ENCODE data around the gene QARS1.

Gene QARS1

GRCh38 chr3:49111347-49111746, 6.8 kb upstream of the QARS1 start:
- H3K9ac ChIP-seq (ENCODE audit: low read depth, low read length, poor library complexity): peak overlapping the region; percentile 21
- no peak overlapping the region for H2BK12ac ChIP-seq (ENCODE audit: low read length)
- H2AK5ac ChIP-seq (ENCODE audit: low read depth, low read length): no peak overlapping the region
- WGBS, 2 donors (ENCODE audit: extremely low coverage in 2 of 2, insufficient read length in 2 of 2, insufficient replicate concordance in 1 of 2): no CpG with 5 or more reads among the region's 6 CpGs
- H3K4me2 ChIP-seq (ENCODE audit: insufficient read depth, low read length, poor library complexity, severe bottlenecking): no peak overlapping the region
- no peaks in the 10 kb centered on the region for H3K27me3 ChIP-seq (ENCODE audit: control insufficient read depth in 3 of 3, insufficient read depth in 3 of 3, low read depth in 1 of 3, low read length in 3 of 3)
- no peak overlapping the region for H3K14ac ChIP-seq (ENCODE audit: low read length)
- H4K91ac ChIP-seq (ENCODE audit: low read depth, low read length, poor library complexity): no peak overlapping the region
- H3K18ac ChIP-seq (ENCODE audit: low read length): no peak overlapping the region
- H3K9me3 ChIP-seq (replicated peaks in 1 of 2; ENCODE audit: control insufficient read depth in 2 of 2, insufficient read depth in 1 of 2, low read depth in 1 of 2, low read length in 2 of 2): no peaks in the 10 kb centered on the region
- H3K36me3 ChIP-seq (replicated peaks in 1 of 2; ENCODE audit: control insufficient read depth in 2 of 2, insufficient read depth in 2 of 2, low read length in 2 of 2): peaks cover 70 to 87% of the 10 kb centered on the region in 2 donors
- H3K27ac ChIP-seq (replicated peaks; ENCODE audit: low read length): no peak overlapping the region
- no peak overlapping the region for H3K4ac ChIP-seq (ENCODE audit: low read length)
- H3K79me1 ChIP-seq (ENCODE audit: low read depth, low read length): no peaks in the 10 kb centered on the region
- no peak overlapping the region for H3K23ac ChIP-seq (ENCODE audit: low read depth, low read length, poor library complexity)
- H4K8ac ChIP-seq (ENCODE audit: low read depth, low read length): no peak overlapping the region
- H2BK120ac ChIP-seq (ENCODE audit: low read depth, low read length): no peak overlapping the region
- DNase-seq (ENCODE audit: low spot score): no peak
- no peak overlapping the region for H2BK15ac ChIP-seq (ENCODE audit: low read length)
- no peaks in the 10 kb centered on the region for H3K4me1 ChIP-seq (ENCODE audit: control insufficient read depth in 2 of 2, insufficient read depth in 1 of 2, low read depth in 1 of 2, low read length in 2 of 2)
- no peak overlapping the region for H2BK5ac ChIP-seq (ENCODE audit: low read length)
- H2AFZ ChIP-seq (ENCODE audit: low read length): no peak overlapping the region
- H3K4me3 ChIP-seq (ENCODE audit: low read length in 2 of 2): no peak overlapping the region

GRCh38 chr3:49110780-49111179, 6.2 kb upstream of the QARS1 start:
- no peak overlapping the region for H3K4ac ChIP-seq (ENCODE audit: low read length)
- no peaks in the 10 kb centered on the region for H3K79me1 ChIP-seq (ENCODE audit: low read depth, low read length)
- no peak overlapping the region for H3K18ac ChIP-seq (ENCODE audit: low read length)
- H3K23ac ChIP-seq (ENCODE audit: low read depth, low read length, poor library complexity): no peak overlapping the region
- H3K27ac ChIP-seq (replicated peaks; ENCODE audit: low read length): no peak overlapping the region
- no CpG with 5 or more reads among the region's 13 CpGs for WGBS, 2 donors (ENCODE audit: extremely low coverage in 2 of 2, insufficient read length in 2 of 2, insufficient replicate concordance in 1 of 2)
- H3K9ac ChIP-seq (ENCODE audit: low read depth, low read length, poor library complexity): no peak overlapping the region
- no peak overlapping the region for H2BK5ac ChIP-seq (ENCODE audit: low read length)
- peaks cover 0 to under 1% of the 10 kb centered on the region in 2 donors for H3K4me1 ChIP-seq (ENCODE audit: control insufficient read depth in 2 of 2, insufficient read depth in 1 of 2, low read depth in 1 of 2, low read length in 2 of 2)
- no peak overlapping the region for H3K14ac ChIP-seq (ENCODE audit: low read length)
- no peak overlapping the region for H3K4me3 ChIP-seq (ENCODE audit: low read length in 2 of 2)
- no peak overlapping the region for H4K8ac ChIP-seq (ENCODE audit: low read depth, low read length)
- H2AFZ ChIP-seq (ENCODE audit: low read length): no peak overlapping the region
- H3K4me2 ChIP-seq (ENCODE audit: insufficient read depth, low read length, poor library complexity, severe bottlenecking): no peak overlapping the region
- DNase-seq (ENCODE audit: low spot score): no peak
- H3K27me3 ChIP-seq (ENCODE audit: control insufficient read depth in 3 of 3, insufficient read depth in 3 of 3, low read depth in 1 of 3, low read length in 3 of 3): no peaks in the 10 kb centered on the region
- no peak overlapping the region for H2BK120ac ChIP-seq (ENCODE audit: low read depth, low read length)
- H2AK5ac ChIP-seq (ENCODE audit: low read depth, low read length): no peak overlapping the region
- no peak overlapping the region for H2BK12ac ChIP-seq (ENCODE audit: low read length)
- no peak overlapping the region for H4K91ac ChIP-seq (ENCODE audit: low read depth, low read length, poor library complexity)
- H3K9me3 ChIP-seq (replicated peaks in 1 of 2; ENCODE audit: control insufficient read depth in 2 of 2, insufficient read depth in 1 of 2, low read depth in 1 of 2, low read length in 2 of 2): no peaks in the 10 kb centered on the region
- H3K36me3 ChIP-seq (replicated peaks in 1 of 2; ENCODE audit: control insufficient read depth in 2 of 2, insufficient read depth in 2 of 2, low read length in 2 of 2): peaks cover 64 to 84% of the 10 kb centered on the region in 2 donors
- H2BK15ac ChIP-seq (ENCODE audit: low read length): no peak overlapping the region

GRCh38 chr3:49108346-49108745, 3.8 kb upstream of the QARS1 start:
- DNase-seq (ENCODE audit: low spot score): no peak
- H3K4me1 ChIP-seq (ENCODE audit: control insufficient read depth in 2 of 2, insufficient read depth in 1 of 2, low read depth in 1 of 2, low read length in 2 of 2): peaks cover 6 to 11% of the 10 kb centered on the region in 2 donors
- no peak overlapping the region for H3K4me3 ChIP-seq (ENCODE audit: low read length in 2 of 2)
- H4K8ac ChIP-seq (ENCODE audit: low read depth, low read length): no peak overlapping the region
- no peak overlapping the region for H2AFZ ChIP-seq (ENCODE audit: low read length)
- no peak overlapping the region for H3K9ac ChIP-seq (ENCODE audit: low read depth, low read length, poor library complexity)
- H2BK12ac ChIP-seq (ENCODE audit: low read length): no peak overlapping the region
- H3K9me3 ChIP-seq (replicated peaks in 1 of 2; ENCODE audit: control insufficient read depth in 2 of 2, insufficient read depth in 1 of 2, low read depth in 1 of 2, low read length in 2 of 2): no peaks in the 10 kb centered on the region
- H2AK5ac ChIP-seq (ENCODE audit: low read depth, low read length): no peak overlapping the region
- H3K36me3 ChIP-seq (replicated peaks in 1 of 2; ENCODE audit: control insufficient read depth in 2 of 2, insufficient read depth in 2 of 2, low read length in 2 of 2): peaks cover 45 to 65% of the 10 kb centered on the region in 2 donors
- WGBS, 2 donors (ENCODE audit: extremely low coverage in 2 of 2, insufficient read length in 2 of 2, insufficient replicate concordance in 1 of 2): no CpG with 5 or more reads among the region's 14 CpGs
- H3K18ac ChIP-seq (ENCODE audit: low read length): no peak overlapping the region
- no peak overlapping the region for H2BK120ac ChIP-seq (ENCODE audit: low read depth, low read length)
- no peak overlapping the region for H3K14ac ChIP-seq (ENCODE audit: low read length)
- H2BK15ac ChIP-seq (ENCODE audit: low read length): no peak overlapping the region
- H2BK5ac ChIP-seq (ENCODE audit: low read length): no peak overlapping the region
- peaks cover 5% of the 10 kb centered on the region for H3K79me1 ChIP-seq (ENCODE audit: low read depth, low read length)
- no peak overlapping the region for H3K4ac ChIP-seq (ENCODE audit: low read length)
- no peaks in the 10 kb centered on the region for H3K27me3 ChIP-seq (ENCODE audit: control insufficient read depth in 3 of 3, insufficient read depth in 3 of 3, low read depth in 1 of 3, low read length in 3 of 3)
- no peak overlapping the region for H3K4me2 ChIP-seq (ENCODE audit: insufficient read depth, low read length, poor library complexity, severe bottlenecking)
- no peak overlapping the region for H3K27ac ChIP-seq (replicated peaks; ENCODE audit: low read length)
- no peak overlapping the region for H4K91ac ChIP-seq (ENCODE audit: low read depth, low read length, poor library complexity)
- no peak overlapping the region for H3K23ac ChIP-seq (ENCODE audit: low read depth, low read length, poor library complexity)

GRCh38 chr3:49104052-49104426, 518 bp downstream of the QARS1 start:
- Histone ChIP-seq H3K9me3 (replicated peaks in 1 of 2; ENCODE audit: control insufficient read depth in 2 of 2, insufficient read depth in 1 of 2, low read depth in 1 of 2, low read length in 2 of 2) (no peaks in the 10 kb centered on the region), H3K23ac (ENCODE audit: low read depth, low read length, poor library complexity) (no peak overlapping the region), H2AK5ac (ENCODE audit: low read depth, low read length) (no peak overlapping the region), H3K4me2 (ENCODE audit: insufficient read depth, low read length, poor library complexity, severe bottlenecking) (peak overlapping the region; percentile 90), H4K8ac (ENCODE audit: low read depth, low read length) (no peak overlapping the region), H2BK15ac (ENCODE audit: low read length) (no peak overlapping the region), H3K27me3 (ENCODE audit: control insufficient read depth in 3 of 3, insufficient read depth in 3 of 3, low read depth in 1 of 3, low read length in 3 of 3) (no peaks in the 10 kb centered on the region), H3K4ac (ENCODE audit: low read length) (no peak overlapping the region), H3K79me1 (ENCODE audit: low read depth, low read length) (peaks cover 8% of the 10 kb centered on the region), H3K9ac (ENCODE audit: low read depth, low read length, poor library complexity) (peak overlapping the region; percentile 92), H3K4me3 (ENCODE audit: low read length in 2 of 2) (peak overlapping the region; percentile 76 to 95), H3K4me1 (ENCODE audit: control insufficient read depth in 2 of 2, insufficient read depth in 1 of 2, low read depth in 1 of 2, low read length in 2 of 2) (peaks cover 6 to 11% of the 10 kb centered on the region in 2 donors), H3K36me3 (replicated peaks in 1 of 2; ENCODE audit: control insufficient read depth in 2 of 2, insufficient read depth in 2 of 2, low read length in 2 of 2) (peaks cover 48 to 67% of the 10 kb centered on the region in 2 donors), H3K27ac (replicated peaks; ENCODE audit: low read length) (peak overlapping the region; percentile 93), H4K91ac (ENCODE audit: low read depth, low read length, poor library complexity) (no peak overlapping the region), H2BK12ac (ENCODE audit: low read length) (no peak overlapping the region), H3K18ac (ENCODE audit: low read length) (peak overlapping the region; percentile 44), H2BK120ac (ENCODE audit: low read depth, low read length) (no peak overlapping the region), H2BK5ac (ENCODE audit: low read length) (peak overlapping the region; percentile 62), H3K14ac (ENCODE audit: low read length) (no peak overlapping the region), H2AFZ (ENCODE audit: low read length) (peak overlapping the region; percentile 95)
- DNase-seq (ENCODE audit: low spot score): no peak
- WGBS, 2 donors (ENCODE audit: extremely low coverage in 2 of 2, insufficient read length in 2 of 2, insufficient replicate concordance in 1 of 2): no CpG with 5 or more reads among the region's 8 CpGs
